Central memory CD4-positive, alpha-beta T cell (primary cell): Measurements from ENCODE around the gene PTPN18.
A peak's percentile ranks its signal among the peaks of the same experiment; 100 is the strongest.
"Not testable (repeated sequence)": the region's sequence is repeated elsewhere in the genome, so short reads cannot be mapped to it uniquely, and the experiment has no call there.

Experiments used
- DNase-seq: peaks from one replicate; pipeline ENCODE4 v3.0.0; 2022
- total RNA-seq, 3 experiments: gene quantifications; one replicate each; lab custom pipeline; 2026; lab: John Stamatoyannopoulos, UW

The PTPN18 gene, protein sequence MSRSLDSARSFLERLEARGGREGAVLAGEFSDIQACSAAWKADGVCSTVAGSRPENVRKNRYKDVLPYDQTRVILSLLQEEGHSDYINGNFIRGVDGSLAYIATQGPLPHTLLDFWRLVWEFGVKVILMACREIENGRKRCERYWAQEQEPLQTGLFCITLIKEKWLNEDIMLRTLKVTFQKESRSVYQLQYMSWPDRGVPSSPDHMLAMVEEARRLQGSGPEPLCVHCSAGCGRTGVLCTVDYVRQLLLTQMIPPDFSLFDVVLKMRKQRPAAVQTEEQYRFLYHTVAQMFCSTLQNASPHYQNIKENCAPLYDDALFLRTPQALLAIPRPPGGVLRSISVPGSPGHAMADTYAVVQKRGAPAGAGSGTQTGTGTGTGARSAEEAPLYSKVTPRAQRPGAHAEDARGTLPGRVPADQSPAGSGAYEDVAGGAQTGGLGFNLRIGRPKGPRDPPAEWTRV
- 24.2 to 53.8 (median 38.0) reads per million in 3 experiments for total RNA-seq

DNA sequence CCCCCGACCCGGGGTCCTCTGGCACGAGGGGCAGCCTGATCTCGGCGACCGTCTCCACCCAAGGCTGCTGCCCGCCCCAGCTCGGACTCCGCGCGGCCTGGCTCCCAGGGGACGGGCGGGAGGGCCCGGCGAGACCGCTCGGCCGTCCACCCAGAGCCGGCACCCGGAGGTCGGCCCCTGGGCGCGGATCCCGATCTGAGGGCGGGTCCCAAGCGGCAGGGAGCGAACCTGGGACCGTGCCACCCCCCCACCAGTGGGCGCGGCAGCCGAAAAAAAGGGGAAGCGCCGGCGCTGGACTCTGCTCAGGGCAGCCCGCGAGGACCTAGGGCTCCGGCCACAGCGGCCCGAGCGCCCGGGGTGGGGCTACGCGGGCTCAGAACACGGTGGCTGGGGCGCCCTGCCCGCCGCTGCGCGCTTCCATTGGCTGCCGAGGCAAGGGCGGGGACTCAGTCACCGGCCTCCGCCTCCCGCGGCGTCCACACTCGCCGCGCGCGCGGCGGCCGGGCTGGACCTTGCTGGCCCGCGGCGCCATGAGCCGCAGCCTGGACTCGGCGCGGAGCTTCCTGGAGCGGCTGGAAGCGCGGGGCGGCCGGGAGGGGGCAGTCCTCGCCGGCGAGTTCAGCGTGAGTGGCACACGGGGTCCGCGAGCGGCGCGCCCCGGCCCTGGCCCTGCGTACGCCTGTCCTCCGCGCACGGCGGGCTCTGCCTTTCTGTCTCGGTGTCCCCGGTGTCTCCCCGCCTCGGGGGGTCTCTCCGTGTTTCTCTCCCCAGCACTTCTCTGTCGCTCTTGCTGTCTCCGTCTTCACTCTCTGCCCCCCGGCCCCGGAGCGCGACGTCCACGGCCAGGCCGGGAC lies at the start of gene PTPN18:
Gene PTPN18, plus strand, starts transcription at position 479 of the 854 bp plus-strand sequence. Its CDS starts 52 bp downstream, at position 531.
- DNase-seq = peak; percentile 45

DNA sequence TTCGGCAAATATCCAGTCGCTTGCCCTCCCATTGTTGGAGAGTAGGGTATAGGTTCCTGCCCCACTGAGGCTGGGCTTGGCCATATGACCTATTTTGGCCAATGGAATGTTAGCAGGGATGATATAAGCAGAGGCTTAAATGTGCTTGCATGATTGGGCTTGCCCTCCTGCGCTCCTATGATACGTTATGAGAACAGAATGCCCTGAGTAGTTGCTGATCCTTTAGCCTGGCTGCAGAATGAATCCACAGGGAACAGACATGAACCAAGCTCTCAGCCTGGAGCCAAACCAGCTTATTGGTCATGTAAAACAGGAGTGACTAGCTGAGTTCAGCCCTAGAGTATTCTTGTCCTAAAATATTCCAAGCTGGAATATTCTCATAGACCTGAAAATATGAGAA lies 48.0 kb upstream of the PTPN18 start:
- DNase-seq = no peak

DNA sequence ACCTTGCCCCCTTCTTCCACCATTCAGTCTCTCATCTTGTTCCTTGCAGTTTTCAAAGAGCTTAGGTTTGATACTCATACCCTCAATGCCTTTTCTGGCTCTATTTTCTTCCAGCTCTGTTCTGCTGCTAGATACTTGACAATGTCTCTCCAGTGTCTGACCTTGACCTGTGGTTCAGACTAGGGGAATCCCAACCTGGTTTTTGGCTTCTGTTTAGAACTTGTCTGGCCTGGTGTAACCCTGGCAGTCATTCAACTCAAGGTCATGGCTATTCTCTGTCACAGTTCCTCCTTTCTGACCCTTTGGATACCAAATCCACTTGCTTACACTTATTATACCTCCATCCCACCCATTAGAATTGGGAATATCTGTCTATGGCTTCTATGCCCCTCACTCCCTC lies 45.0 kb upstream of the PTPN18 start:
- no peak for DNase-seq

DNA sequence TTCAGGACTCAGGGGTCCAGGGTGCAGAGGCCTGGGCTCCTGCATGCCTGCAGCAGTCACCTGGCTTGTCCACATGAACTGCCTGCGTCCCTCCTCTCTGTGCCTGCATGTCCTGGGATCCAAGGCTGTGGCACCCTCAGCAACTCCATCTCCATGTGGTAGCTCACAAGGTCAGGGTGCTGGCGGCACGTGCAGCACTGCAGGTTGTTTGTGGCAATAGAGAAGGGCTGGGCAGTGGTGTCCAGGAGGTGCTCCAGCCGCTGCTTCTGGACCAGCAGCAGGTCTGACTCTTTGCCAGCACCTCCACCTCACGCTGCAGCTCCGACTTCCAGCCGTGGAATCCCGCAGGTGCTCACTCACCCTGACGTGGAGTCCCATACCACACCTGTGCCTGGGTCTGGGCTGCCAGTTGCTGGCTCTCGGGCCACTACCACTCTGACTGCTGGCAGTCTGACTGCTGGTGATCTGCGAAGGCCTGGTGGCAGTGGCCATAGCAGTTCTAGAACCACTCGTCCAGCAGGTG lies 42.0 kb upstream of the PTPN18 start:
- no peak for DNase-seq

DNA sequence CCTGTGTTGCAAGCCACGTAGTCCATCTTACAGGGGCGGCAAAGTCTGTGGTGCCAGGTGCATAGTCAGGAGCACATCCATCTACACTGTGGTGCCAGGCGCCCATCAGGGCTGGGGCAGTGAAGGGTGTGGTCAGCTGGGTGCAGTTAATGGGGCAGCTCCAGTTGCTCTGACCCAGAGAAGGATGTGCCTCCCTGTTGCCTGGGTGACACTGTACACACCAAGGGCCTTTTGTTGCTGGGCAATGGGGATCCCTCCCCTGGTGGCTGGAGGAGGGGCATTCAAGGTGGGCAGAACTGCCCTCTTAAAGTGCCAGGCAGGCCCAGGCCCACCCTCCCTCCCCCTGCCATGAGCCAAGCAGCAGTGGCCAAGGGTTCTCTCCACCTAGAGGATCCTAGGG lies 41.5 kb upstream of the PTPN18 start:
- DNase-seq = no peak

DNA sequence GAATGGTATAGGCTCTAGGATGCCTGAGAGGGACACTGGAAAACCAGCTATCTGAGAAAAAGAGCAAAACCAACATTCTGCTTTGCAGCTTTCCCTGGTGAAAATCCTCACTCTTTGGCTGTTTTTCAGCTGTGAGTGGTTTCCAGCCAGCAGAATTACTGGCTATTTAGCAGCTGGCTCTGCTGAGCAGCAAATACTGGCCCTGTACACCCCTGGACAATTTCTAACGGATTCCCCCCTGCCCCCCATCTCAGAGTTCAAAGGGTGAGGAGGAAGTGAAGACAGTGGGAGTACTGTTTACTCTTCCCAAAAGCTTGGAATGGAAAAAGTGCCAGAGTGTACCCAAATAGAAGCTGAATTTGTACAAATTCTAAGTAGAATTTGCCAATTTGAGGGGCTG lies 39.3 kb upstream of the PTPN18 start:
- no peak for DNase-seq

DNA sequence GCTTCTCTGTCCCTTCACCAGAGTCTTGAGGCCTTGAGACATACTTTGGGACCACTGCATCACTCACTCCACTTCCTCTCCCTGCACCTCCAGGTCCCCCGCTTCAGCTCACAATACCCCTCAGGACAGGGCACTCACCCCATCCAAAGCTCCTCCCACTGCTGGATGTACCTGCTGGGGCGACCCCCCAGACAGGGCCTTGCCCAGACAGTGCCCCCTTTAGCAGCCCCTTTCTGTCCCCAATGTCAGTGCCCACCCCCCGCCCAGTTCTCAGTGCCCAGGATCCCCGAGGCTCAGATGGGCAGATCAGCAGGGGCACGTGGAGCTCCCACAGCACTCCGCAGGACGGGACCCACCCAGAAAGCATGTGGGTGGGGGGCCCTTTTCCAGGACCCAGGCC lies 37.0 kb upstream of the PTPN18 start:
- no peak for DNase-seq

DNA sequence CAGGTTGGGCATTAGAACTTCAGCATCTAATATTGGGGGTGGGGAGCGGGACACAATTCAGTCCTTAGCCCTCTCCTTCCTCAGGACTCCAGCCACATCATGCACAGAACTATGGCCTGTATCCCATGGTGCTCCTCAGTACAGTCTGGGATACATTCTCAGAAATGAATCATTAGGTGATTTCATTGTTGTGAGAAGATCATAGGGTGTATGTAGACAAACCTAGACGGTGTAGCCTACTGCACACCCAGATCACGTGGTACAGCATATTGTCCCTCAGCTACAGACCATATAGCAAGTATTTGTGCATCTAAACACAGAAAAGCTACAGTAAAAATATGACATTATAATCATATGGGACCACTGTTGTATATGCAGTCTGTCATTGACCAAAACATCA lies 36.3 kb upstream of the PTPN18 start:
- DNase-seq = no peak

DNA sequence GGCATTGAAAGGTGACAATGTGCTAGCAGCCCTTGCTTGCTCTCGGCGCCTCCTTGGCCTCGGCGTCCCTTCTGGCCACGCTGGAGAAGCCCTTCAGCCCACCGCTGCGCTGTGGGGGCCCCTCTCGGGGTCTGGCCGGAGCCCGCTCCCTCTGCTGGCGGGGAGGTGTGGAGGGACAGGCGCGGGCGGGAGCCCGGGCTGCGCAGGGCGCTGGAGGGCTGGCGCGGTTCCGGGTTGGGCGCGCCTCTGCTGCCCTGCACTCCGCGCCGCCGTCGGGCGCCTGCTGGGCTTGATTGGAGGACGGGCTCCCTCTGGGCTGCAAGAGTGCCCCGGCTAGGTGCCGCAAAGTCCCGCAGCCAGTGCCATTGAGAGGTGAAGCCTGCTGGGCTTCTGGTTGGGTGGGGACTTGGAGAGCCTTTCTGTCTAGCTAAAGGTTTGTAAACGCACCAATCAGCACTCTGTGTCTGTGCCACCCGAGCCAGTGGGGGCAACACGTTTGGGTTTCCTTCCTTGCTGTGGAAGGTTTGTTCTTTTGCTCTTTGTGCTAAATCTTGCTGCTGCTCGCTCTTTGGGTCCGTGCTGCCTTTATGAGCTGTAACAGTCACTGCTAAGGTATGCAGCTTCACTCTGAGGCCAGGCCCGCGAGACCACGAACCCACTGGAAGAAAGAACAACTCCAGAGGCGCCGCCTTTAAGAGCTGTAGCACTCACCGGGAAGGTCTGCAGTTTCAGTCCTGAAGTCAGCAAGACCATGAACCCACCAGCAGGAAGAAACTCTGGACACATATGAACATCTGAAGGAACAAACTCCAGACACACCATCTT lies 27.9 kb upstream of the PTPN18 start:
- DNase-seq = no peak

DNA sequence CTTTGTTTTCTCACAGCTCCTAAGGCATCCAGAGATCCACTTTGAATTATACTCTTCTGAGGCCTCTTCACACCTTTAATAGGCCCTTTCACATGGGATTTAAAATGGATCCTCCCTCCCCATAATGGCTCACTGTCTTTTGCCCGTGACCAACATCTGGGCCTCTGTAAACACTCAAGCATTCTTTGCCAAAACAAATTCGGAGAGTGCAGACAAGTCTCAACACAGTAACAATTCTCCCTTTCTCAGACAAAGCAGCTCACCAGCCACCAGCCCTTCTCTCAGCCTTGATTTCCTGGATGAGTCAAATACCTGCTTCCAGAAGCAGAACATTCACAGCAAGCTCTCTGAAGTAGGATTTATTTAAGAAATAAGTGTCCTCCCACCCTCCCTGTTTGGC lies 27.1 kb upstream of the PTPN18 start:
- DNase-seq = no peak

DNA sequence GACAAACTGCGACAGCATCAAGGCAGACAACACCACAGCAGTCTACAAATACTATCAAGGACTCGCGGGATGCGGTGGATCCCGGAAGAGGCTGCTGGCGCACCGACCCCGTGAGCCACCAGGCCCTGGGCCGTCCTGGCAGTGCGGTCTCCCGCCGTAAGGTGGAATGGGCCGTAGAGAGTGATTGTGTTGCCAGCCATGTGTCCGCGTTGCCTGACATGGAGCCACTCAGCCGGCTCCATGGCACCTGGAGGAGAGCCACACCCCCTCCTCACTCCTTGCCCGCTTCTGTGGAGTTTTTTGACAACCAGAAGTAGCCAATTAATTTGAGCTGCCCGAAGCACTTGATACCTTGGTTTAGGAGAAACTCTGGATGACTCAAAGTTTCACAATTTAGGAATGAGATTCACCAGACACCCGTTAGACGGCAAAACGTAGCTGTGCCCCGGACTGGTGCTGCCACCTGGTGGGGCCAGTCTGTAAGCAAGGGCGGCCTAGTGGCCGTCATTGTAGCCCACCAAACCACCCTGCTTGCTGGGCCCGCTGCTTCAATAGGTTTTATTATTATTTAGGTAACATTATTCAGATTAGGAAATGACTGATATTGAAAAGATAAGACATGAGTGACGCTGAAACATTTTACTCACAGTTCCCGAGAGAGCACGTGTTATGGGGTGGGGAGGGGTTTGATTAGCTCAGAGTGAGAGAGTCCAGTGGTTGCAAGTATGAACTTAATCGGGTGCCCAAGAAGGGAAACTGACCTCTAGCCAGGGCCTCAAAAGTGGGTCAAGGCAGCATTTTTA lies 23.4 kb upstream of the PTPN18 start:
- DNase-seq = peak; percentile 51

DNA sequence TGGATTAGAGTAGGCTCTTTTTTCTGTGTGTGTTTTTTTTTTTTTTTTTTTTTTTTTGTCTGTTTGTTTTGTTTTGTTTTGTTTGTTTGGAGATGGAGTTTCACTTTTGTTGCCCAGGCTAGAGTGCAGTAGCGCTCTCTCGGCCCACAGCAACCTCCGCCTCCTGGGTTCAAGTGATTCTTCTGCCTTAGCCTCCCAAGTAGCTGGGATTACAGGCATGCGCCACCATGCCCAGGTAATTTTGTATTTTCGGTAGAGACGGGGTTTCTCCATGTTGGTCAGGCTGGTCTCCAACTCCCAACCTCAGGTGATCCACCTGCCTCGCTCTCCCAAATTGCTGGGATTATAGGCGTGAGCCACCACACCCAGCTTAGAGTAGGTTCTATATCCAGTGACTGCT lies 22.6 kb upstream of the PTPN18 start:
- not testable (repeated sequence) for DNase-seq

DNA sequence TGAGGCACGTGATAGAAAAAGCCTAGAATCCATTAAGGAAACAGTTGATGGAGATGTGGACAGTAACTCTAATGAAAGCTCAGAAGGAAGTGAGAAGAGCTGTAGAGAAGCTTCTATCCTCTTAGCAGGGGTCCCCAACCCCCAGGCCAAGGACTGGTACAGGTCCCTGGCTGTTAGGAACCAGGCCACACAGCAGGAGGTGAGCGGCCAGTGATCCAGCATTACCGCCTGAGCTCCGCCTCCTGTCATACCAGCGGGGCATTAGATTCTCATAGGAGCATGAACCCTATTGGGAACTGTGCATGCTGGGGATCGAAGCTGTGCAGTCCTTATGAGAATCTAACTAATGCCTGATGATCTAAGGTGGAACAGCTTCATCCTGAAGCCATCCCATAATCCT lies 21.8 kb upstream of the PTPN18 start:
- no peak for DNase-seq

DNA sequence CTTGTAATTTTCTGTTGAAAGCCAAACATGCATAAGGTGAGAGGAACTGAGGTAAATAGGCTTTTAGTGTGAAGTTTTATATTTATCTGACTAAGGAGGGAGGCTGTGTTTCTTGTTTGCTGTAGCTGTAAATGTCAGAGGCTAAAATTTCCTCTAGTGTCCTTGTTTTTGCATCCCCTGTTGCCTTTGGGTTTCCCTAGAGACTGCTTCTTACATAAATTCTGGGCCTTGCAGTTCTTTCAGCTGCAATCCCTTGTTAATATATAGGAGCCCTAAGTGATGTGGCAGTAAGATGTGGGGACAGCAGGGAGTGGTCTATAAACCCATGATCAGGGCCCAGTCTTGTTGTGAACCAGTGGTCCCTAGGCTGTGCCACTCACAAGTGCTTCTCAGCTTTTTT lies 20.6 kb upstream of the PTPN18 start:
- DNase-seq = no peak

DNA sequence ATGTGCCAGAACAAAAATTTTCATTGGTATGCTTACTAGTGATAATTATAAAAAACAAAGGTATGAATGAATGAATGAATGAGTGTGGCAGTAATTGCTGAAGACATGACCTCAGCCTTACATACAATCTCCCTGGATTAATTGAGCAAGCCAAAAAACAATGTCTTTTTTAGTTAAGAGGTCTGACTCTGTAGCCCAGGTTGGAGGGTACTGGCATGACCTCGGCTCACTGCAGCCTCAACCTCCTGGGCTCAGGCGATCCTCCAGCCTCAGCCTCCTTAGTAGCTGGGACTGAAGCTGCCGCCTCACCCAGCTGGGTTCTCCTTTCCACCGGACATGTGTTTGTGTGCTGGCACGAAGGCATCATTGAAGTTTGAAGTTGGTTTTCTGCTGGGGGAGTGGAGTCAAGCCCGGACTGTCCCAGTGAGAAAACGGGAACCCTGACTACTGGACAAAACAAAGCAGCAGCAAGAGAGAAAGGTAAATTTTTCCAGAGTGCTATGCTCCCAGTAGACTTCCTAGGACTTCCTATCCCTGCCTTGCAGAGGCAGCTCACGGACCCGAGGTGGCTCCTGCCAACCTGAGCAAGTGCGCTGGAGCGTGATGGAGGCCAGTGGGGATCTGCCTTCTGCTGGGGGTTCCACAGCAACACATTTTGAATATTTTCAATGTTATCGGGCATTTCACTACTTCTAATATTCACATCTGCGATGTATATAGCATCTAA lies 19.5 kb upstream of the PTPN18 start:
- no peak for DNase-seq

DNA sequence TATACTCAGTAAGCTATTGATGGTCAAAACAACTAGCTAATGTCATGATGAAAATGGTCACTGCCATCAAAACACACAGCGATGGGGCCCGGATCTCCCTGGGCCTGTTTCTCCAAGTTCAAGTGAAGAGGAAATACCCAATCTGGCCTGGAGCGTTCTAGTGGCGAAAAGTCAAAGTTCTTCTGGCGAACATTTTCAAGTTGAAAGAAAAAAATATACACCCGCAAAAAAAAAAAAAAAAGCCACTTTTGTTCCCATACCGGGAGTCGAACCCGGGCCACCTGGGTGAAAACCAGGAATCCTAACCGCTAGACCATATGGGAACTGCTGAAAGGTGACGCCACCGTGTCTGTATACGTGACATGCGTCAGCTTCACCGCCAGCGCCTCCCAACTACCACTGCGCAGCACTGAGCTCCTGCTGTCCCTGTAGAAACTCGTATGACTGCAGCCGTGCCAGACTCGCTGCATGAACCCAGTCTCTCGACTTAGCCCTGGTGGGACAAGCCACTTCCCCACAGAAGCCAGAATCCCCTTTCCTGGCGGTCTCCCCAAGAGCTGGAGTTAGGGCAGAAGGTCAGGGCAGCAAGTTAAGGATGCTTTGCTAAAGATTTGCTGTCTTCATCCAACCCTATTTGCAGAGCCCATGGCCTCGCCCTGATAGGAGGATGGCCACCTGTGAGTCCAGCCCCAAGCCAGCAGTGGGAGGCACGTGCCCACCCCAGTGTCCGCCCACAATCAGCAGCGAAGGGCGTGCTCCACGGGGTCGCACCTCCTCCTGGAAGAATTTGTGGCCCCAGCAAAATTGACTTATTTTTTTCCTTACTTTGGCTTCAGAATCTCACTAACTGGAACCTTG lies 18.8 kb upstream of the PTPN18 start:
- DNase-seq = peak; percentile 46

DNA sequence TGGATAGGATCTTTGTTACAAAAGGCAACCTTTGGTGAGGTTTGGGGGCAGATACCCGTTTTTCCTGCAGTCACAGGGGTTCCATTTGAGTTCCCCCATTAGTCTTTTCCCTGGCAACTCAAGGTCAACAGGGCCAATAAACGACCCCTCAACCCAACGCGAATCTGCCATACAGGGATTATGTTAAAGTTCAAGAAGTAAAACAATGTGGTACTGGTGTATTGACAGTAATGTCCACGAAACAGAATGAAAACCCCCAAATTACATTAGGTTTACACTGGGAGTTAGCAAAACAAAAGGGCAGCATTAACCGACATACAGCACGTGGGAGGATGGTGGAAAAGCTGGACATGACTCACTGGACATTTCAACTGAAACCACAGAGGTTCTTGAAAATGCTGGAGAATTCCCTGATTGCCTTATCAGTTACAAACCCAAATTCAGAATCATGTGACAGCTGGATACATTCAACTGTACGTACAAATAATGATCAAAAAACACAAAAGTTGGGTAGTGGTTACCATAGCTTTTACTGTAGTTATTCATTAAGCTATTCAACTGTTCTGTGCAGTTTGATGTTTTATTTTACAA lies 18.0 kb upstream of the PTPN18 start:
- DNase-seq = no peak

DNA sequence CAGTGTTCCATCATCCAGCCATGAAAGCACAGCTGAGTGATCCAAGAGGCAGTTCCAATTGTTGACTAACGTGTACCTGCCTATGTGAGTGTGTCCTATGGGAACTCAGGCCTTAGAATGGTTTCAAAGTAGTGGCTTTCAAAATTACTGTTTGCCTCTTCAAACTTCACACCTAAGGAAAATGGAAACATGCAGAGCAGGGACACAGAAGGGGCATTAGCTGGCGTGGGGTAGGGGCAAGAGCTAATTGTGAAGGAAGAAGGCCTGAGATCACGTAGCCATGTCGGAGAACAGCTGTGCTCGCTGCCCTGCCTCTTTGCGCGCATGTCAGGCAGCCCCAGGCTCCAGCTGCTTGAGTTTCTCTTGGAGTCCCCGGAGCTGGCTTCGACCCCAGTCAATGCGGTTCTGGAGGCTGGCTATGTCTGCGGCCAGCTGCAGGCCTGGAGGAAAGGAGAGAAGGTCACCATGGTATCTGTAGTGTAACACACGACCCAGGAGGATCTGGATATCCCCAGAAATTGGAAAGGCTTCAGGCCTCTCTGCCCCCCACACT lies 17.0 kb upstream of the PTPN18 start:
- no peak for DNase-seq
